ENCODE measurements around the gene AUTS2. TPM values are rescaled to one million over a fixed set of nuclear protein-coding genes. Genes with fewer than 3 reads are reported as not detected.
"Not testable (repeated sequence)": the region's sequence is repeated elsewhere in the genome, so short reads cannot be mapped to it uniquely, and the experiment has no call there.

Gene AUTS2
- total and polyA plus RNA-seq, 4 experiments from 2014 or later, result 3.4 to 35.2 (median 25.5) TPM

DNA sequence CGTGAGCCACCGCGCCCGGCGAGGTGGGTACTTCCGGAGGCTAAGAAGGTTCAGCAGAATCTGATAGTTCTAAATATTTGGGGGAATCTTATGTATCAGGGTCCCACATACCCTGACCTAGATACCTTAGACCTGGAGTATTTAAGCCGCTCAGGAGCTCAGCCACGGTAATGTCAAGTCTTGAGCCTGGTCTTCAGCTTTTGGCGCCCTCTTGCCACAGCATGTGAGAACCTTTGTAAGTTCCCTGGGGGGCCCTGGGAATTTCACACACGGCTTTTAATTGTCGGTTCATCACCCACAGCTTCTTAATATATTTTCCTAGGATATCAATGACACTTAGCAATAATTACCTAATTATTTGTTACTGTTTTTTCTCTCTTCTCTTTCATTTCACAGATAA is 1209.4 kb downstream of the AUTS2 start:
- intact Hi-C loops (cut with micrococcal nuclease), result no loop called here
- no peak for DNase-seq
- CTCF ChIA-PET (ENCODE audit: partially characterized antibody), result interaction anchor here (1.0 kb wide), 1 partner anchor 93 kb away, joined by 3 read pairs; no protein-coding TSS in a partner anchor

DNA sequence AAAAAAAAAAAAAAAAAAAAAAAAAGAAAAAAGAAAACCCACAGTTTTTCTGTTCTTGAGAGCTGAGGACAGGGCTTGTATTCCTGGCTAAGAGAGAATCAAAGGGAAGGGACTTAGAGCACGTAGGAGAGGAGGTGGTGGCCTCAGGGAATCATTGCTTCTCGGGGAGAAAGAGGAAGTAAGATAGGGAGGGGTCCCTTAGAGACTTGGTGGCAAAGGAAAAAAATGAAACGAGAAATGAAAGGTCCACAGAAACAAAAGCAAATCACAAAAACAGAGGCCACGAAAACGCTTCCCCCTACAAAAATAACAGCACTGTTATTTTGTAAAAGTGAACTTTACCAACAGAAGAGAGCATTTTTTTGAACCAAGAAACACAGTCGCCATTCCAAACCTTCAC is 1210.6 kb downstream of the AUTS2 start:
- intact Hi-C loops (cut with micrococcal nuclease), result no loop called here
- no peaks in the 10 kb centered on the region for H3K4me1 ChIP-seq (ENCODE audit: insufficient read depth, low read length)
- Mint-ChIP-seq H3K27ac (peak overlapping the region in 4 of 7 donors; percentile 30 to 55 (median 48)), H3K27me3 (no peaks in the 10 kb centered on the region), H3K4me1 (peaks cover 10 to 18% (median 12%) of the 10 kb centered on the region in 4 donors), H3K9me3 (peaks cover 0 to 4% (median 0%) of the 10 kb centered on the region in 8 donors), H3K36me3 (peaks cover 0 to 3% of the 10 kb centered on the region in 2 donors), H3K4me3 (peak overlapping the region in 5 of 8 donors; percentile 6 to 71 (median 52))
- H3K27me3 ChIP-seq (ENCODE audit: insufficient read depth, low read length), result no peaks in the 10 kb centered on the region
- H3K27ac ChIP-seq (ENCODE audit: low read depth, low read length), result no peak overlapping the region
- POLR2A ChIA-PET (ENCODE audit: partially characterized antibody), result interaction anchor here (0.9 to 1.3 kb wide), 3 partner anchors 12 to 30 kb away, joined by 3 to 4 read pairs (median 3); no protein-coding TSS in a partner anchor
- H3K9me3 ChIP-seq (ENCODE audit: control insufficient read depth in 1 of 2, low read length in 2 of 2), result no peaks in the 10 kb centered on the region
- H3K4me3 ChIP-seq (ENCODE audit: low read length in 2 of 2), result no peak overlapping the region
- CTCF ChIA-PET (ENCODE audit: partially characterized antibody), result interaction anchor here (1.2 kb wide), 1 partner anchor 86 kb away, joined by 4 read pairs; no protein-coding TSS in a partner anchor
- no peak for DNase-seq
- no peaks in the 10 kb centered on the region for H3K36me3 ChIP-seq (ENCODE audit: insufficient read depth, low read length)

More for the DNA sequence above, 1209.4 kb downstream of the AUTS2 start:
- Mint-ChIP-seq H3K27ac (peak overlapping the region in 1 of 7 donors; percentile 57), H3K9me3 (peaks cover 0 to 9% (median 5%) of the 10 kb centered on the region in 8 donors), H3K4me3 (no peak overlapping the region), H3K4me1 (peaks cover 10 to 18% (median 12%) of the 10 kb centered on the region in 4 donors), H3K27me3 (no peaks in the 10 kb centered on the region), H3K36me3 (peaks cover 0 to 3% of the 10 kb centered on the region in 2 donors)
- Histone ChIP-seq H3K4me3 (ENCODE audit: low read length in 2 of 2) (no peak overlapping the region), H3K36me3 (ENCODE audit: insufficient read depth, low read length) (no peaks in the 10 kb centered on the region), H3K27ac (ENCODE audit: low read depth, low read length) (no peak overlapping the region), H3K27me3 (ENCODE audit: insufficient read depth, low read length) (no peaks in the 10 kb centered on the region), H3K9me3 (ENCODE audit: control insufficient read depth in 1 of 2, low read length in 2 of 2) (no peaks in the 10 kb centered on the region), H3K4me1 (ENCODE audit: insufficient read depth, low read length) (no peaks in the 10 kb centered on the region)
- POLR2A ChIA-PET (ENCODE audit: partially characterized antibody), result no interaction called here

DNA sequence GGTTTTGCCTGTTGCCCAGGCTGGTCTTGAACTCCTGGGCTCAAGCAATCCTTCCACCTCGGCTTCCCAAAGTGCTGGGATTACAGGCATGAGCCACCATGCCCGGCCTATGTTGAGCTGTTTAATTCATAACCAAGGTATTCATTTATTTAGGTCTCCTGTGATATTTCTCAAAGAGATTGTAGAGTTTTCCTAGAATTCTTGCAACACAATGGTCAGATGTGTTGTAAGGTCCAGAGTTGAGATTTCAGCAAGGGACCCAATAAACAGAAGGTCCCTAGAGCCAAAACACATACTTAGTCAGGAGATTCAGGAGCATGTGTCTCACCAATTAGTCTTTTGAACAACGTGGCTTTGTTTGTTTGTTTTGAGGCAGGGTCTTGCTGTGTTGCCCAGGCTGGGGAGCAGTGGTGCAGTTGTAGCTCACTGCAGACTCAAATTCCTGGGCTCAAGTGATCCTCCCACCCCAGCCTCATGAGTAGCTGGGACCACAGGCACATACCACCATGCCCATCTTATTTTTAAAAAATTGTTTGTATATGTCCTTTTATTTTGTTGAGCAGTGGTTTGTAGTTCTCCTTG is 1212.4 kb downstream of the AUTS2 start:
- H3K4me3 ChIP-seq (ENCODE audit: low read length in 2 of 2), result no peak overlapping the region
- ChIA-PET POLR2A (ENCODE audit: partially characterized antibody) (no interaction called here), CTCF (ENCODE audit: partially characterized antibody) (interaction anchor here (1.0 to 1.4 kb wide), 2 partner anchors 94 to 112 kb away, joined by 3 to 5 read pairs; no protein-coding TSS in a partner anchor)
- intact Hi-C loops (cut with micrococcal nuclease), result no loop called here
- H3K27ac Mint-ChIP-seq, result no peak overlapping the region
- no peaks in the 10 kb centered on the region for H3K27me3 ChIP-seq (ENCODE audit: insufficient read depth, low read length)
- DNase-seq, result no peak
- peaks cover 0 to 4% (median 0%) of the 10 kb centered on the region in 8 donors for H3K9me3 Mint-ChIP-seq
- H3K4me3 Mint-ChIP-seq, result no peak overlapping the region
- no peaks in the 10 kb centered on the region for H3K9me3 ChIP-seq (ENCODE audit: control insufficient read depth in 1 of 2, low read length in 2 of 2)
- peaks cover 0 to 3% of the 10 kb centered on the region in 2 donors for H3K36me3 Mint-ChIP-seq
- no peaks in the 10 kb centered on the region for H3K4me1 ChIP-seq (ENCODE audit: insufficient read depth, low read length)
- H3K36me3 ChIP-seq (ENCODE audit: insufficient read depth, low read length), result no peaks in the 10 kb centered on the region
- no peak overlapping the region for H3K27ac ChIP-seq (ENCODE audit: low read depth, low read length)
- H3K4me1 Mint-ChIP-seq, result peaks cover 8 to 18% (median 11%) of the 10 kb centered on the region in 4 donors
- no peaks in the 10 kb centered on the region for H3K27me3 Mint-ChIP-seq

DNA sequence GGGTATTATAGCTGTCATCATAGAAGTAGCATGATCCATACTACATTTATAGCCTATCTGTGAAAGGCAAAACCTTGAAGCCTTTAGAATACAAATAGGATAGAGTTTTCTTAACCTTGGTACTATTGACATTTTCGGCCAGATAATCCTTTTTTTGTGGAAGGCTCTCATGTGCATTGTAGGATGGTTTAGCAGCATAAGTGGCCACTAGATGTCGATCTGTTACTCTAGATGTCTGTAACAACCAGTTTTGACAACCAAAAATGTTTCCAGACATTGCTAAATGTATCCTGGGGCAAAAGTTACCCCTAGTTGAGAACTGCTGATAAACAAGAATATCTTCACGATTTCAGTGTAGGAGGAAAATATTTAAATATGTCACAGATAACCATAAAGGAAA is 1214.2 kb downstream of the AUTS2 start:
- H3K4me3 Mint-ChIP-seq, result no peak overlapping the region
- no peaks in the 10 kb centered on the region for H3K36me3 Mint-ChIP-seq
- H3K4me1 ChIP-seq (ENCODE audit: insufficient read depth, low read length), result no peaks in the 10 kb centered on the region
- no peak overlapping the region for H3K4me3 ChIP-seq (ENCODE audit: low read length in 2 of 2)
- no peaks in the 10 kb centered on the region for H3K9me3 ChIP-seq (ENCODE audit: control insufficient read depth in 1 of 2, low read length in 2 of 2)
- no peaks in the 10 kb centered on the region for H3K36me3 ChIP-seq (ENCODE audit: insufficient read depth, low read length)
- CTCF ChIA-PET (ENCODE audit: partially characterized antibody), result no interaction called here
- no peak for DNase-seq
- no peak overlapping the region for H3K27ac ChIP-seq (ENCODE audit: low read depth, low read length)
- H3K27me3 Mint-ChIP-seq, result no peaks in the 10 kb centered on the region
- no peaks in the 10 kb centered on the region for H3K27me3 ChIP-seq (ENCODE audit: insufficient read depth, low read length)
- POLR2A ChIA-PET (ENCODE audit: partially characterized antibody), result no interaction called here
- no peak overlapping the region for H3K27ac Mint-ChIP-seq
- H3K9me3 Mint-ChIP-seq, result peaks cover 0 to 5% (median 3%) of the 10 kb centered on the region in 8 donors
- H3K4me1 Mint-ChIP-seq, result peaks cover 8 to 18% (median 11%) of the 10 kb centered on the region in 4 donors
- intact Hi-C loops (cut with micrococcal nuclease), result no loop called here

DNA sequence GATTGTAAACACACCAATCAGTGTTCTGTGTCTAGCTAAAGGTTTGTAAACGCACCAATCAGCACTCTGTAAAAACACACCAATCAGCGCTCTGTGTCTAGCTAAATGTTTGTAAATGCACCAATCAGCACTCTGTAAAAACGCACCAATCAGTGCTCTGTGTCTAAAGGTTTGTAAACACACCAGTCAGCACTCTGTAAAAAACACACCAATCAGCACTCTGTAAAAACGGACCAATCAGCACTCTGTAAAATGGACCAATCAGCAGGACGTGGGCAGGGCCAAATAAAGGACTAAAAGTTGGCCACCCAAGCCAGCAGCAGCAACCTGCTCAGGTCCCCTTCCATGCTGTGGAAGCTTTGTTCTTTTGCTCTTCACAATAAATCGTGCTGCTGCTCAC is 1224.2 kb downstream of the AUTS2 start:
- H3K27ac ChIP-seq (ENCODE audit: low read depth, low read length); H3K4me1 Mint-ChIP-seq; intact Hi-C loops (cut with micrococcal nuclease); POLR2A ChIA-PET (ENCODE audit: partially characterized antibody); H3K27me3 ChIP-seq (ENCODE audit: insufficient read depth, low read length); H3K36me3 Mint-ChIP-seq; H3K4me1 ChIP-seq (ENCODE audit: insufficient read depth, low read length); H3K9me3 ChIP-seq (ENCODE audit: control insufficient read depth in 1 of 2, low read length in 2 of 2); H3K4me3 ChIP-seq (ENCODE audit: low read length in 2 of 2); H3K27ac Mint-ChIP-seq; H3K36me3 ChIP-seq (ENCODE audit: insufficient read depth, low read length); H3K4me3 Mint-ChIP-seq; H3K27me3 Mint-ChIP-seq; DNase-seq: not testable (repeated sequence)
- peaks cover 2 to 25% (median 4%) of the 10 kb centered on the region in 8 donors for H3K9me3 Mint-ChIP-seq
- CTCF ChIA-PET (ENCODE audit: partially characterized antibody), result interaction anchor here (0.6 kb wide), 1 partner anchor 40 kb away, joined by 3 read pairs; no protein-coding TSS in a partner anchor

DNA sequence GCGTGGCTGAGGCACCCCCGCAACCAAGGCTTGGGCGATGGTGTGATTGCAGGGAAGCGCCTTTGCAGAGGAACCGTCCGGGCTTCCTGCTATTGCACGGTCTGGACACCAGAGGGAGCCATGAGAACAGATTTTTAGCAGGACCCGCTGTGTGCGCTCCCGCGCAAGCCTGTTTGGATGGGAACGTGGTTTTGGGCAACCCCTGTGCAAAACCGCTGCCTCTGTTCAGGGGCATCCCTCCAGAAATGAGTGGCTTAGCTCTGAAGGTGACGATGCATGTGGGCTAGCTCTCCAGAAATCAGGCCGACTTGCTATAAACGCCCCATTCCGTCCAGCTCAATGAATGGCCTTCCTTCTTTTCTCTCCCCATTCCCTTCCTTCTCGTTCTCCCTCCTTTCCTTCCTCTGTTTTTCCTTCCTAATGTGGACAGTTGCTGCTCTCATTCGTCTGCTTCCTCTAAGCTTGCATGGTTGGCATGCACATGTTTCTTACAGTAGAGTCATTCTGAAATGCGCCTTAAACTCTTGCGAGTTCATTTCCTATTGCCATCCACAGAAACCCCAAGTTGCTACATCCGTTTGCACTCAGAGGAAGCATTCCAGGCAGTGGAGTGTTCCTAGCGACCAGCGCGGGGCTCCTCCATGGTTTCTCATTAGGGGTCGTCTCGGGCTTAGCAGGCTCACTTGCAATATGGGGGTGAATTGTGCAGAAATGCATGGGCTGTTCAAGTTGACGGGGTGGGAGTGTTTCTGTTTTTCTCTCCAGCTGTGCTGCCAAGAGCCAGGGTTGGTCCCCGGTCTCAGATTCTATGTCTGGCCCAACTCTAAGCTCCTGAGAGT is 1231.2 kb downstream of the AUTS2 start:
- no peaks in the 10 kb centered on the region for H3K36me3 Mint-ChIP-seq
- no peaks in the 10 kb centered on the region for H3K36me3 ChIP-seq (ENCODE audit: insufficient read depth, low read length)
- ChIA-PET CTCF (ENCODE audit: partially characterized antibody) (interaction anchor here (0.6 to 3.7 kb wide), 16 partner anchors 9 to 913 kb away, joined by 3 to 52 read pairs (median 5); no protein-coding TSS in a partner anchor), POLR2A (ENCODE audit: partially characterized antibody) (interaction anchor here (1.6 kb wide), 1 partner anchor 903 kb away, joined by 4 read pairs; no protein-coding TSS in a partner anchor)
- H3K27me3 Mint-ChIP-seq, result peaks cover 0 to 1% of the 10 kb centered on the region in 2 donors
- H3K4me3 Mint-ChIP-seq, result peak overlapping the region; percentile 67 to 88 (median 80)
- intact Hi-C loops (cut with micrococcal nuclease), result loop anchor here (5.0 kb wide), 1 partner anchor 1663 kb away; no protein-coding TSS in a partner anchor
- H3K9me3 Mint-ChIP-seq, result peaks cover 0 to 2% (median 0%) of the 10 kb centered on the region in 8 donors
- H3K9me3 ChIP-seq (ENCODE audit: control insufficient read depth in 1 of 2, low read length in 2 of 2), result no peaks in the 10 kb centered on the region
- H3K4me1 ChIP-seq (ENCODE audit: insufficient read depth, low read length), result no peaks in the 10 kb centered on the region
- peaks cover 7 to 13% (median 9%) of the 10 kb centered on the region in 4 donors for H3K4me1 Mint-ChIP-seq
- H3K4me3 ChIP-seq (ENCODE audit: low read length in 2 of 2), result no peak overlapping the region
- peak; percentile 60 to 66 (median 63) for DNase-seq
- peak overlapping the region in 4 of 7 donors; percentile 17 to 72 (median 36) for H3K27ac Mint-ChIP-seq
- no peaks in the 10 kb centered on the region for H3K27me3 ChIP-seq (ENCODE audit: insufficient read depth, low read length)
- H3K27ac ChIP-seq (ENCODE audit: low read depth, low read length), result no peak overlapping the region

DNA sequence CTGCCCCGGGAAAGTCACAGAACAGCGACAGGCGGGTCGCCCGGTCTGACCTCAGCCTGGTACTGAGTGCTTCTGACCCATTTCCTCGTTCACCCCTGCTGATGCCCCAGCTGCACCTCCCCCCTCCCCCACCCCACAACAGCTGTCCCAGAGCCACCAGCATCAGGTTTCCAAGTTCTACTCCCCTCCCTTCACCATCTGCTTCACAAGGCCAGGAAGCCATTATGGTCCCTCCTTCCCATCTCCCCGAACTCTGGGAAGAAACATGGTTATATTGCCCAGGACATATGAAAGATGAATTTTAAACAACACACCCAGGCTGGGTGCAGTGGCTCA is 1231.8 kb downstream of the AUTS2 start:
- no peak for DNase-seq
- Mint-ChIP-seq H3K36me3 (no peaks in the 10 kb centered on the region), H3K4me1 (peaks cover 7 to 13% (median 9%) of the 10 kb centered on the region in 4 donors), H3K9me3 (peaks cover 0 to 2% (median 0%) of the 10 kb centered on the region in 8 donors), H3K4me3 (peak overlapping the region in 4 of 8 donors; percentile 7 to 78 (median 55)), H3K27ac (no peak overlapping the region), H3K27me3 (peaks cover 0 to 1% of the 10 kb centered on the region in 2 donors)
- POLR2A ChIA-PET (ENCODE audit: partially characterized antibody), result interaction anchor here (1.6 kb wide), 1 partner anchor 903 kb away, joined by 4 read pairs; no protein-coding TSS in a partner anchor
- no peaks in the 10 kb centered on the region for H3K4me1 ChIP-seq (ENCODE audit: insufficient read depth, low read length)
- CTCF ChIA-PET (ENCODE audit: partially characterized antibody), result interaction anchor here (1.0 to 3.7 kb wide), 5 partner anchors 9 to 904 kb away, joined by 3 to 52 read pairs (median 7); no protein-coding TSS in a partner anchor
- intact Hi-C loops (cut with micrococcal nuclease), result no loop called here
- H3K4me3 ChIP-seq (ENCODE audit: low read length in 2 of 2), result no peak overlapping the region
- no peaks in the 10 kb centered on the region for H3K9me3 ChIP-seq (ENCODE audit: control insufficient read depth in 1 of 2, low read length in 2 of 2)
- no peak overlapping the region for H3K27ac ChIP-seq (ENCODE audit: low read depth, low read length)
- H3K27me3 ChIP-seq (ENCODE audit: insufficient read depth, low read length), result no peaks in the 10 kb centered on the region
- no peaks in the 10 kb centered on the region for H3K36me3 ChIP-seq (ENCODE audit: insufficient read depth, low read length)

Measured in CD4-positive, alpha-beta memory T cell (primary cell).